Astrocyte of the spinal cord (primary cell): ENCODE measurements around the gene GAPT.

Experiments
- DNase-seq: peaks from one replicate; pipeline ENCODE4 v3.0.0; 2011; ENCODE audit warnings: low read depth, low spot score
- H3K4me3 ChIP-seq: 2 replicates; pipeline ENCODE4 v1.5.1; 2011; ENCODE audit warnings: low read depth, mild to moderate bottlenecking, low read length, moderate library complexity
- CTCF ChIP-seq: IDR thresholded peaks from 2 replicates; pipeline ENCODE4 v1.5.1; 2012; ENCODE audit warnings: low read depth, mild to moderate bottlenecking, low read length, inconsistent platforms
- in situ Hi-C: cut with HindIII; loops from 2 replicates; pipeline ENCODE4 v1.10.0; 2017; ENCODE audit warnings: low sequenced_read_pairs

Gene GAPT

GRCh38 chr5:58456026-58456425, 35.2 kb upstream of the GAPT start:
- in situ Hi-C loops = loop anchor here (25.0 kb wide), 2 partner anchors 669 to 969 kb away; partner anchors contain the start of gene ACTBL2
- H3K4me3 ChIP-seq = peak overlapping the region; percentile 90
- no peak for TF ChIP-seq CTCF
- peak; percentile 18 for DNase-seq

DNA sequence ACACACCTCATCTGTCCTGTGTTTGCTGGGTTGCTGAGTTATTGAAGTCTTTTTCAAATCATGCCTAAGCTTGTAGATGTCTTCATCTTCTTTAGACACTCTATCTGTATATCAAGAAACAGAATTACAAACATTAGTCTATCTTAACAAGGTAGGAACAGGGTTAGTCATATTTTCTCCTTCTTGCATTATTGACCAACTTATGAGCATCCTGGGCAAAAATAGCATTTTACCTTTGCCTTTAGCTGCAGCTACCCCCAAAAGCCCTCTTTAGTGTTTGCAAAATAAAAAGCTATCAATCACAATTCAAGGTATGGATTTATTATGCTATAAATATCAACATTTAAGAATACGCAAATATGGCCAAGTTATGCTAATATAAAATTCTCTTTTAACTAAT, 34.7 kb upstream of the GAPT start:
- in situ Hi-C loops = loop anchor here (25.0 kb wide), 2 partner anchors 669 to 969 kb away; partner anchors contain the start of gene ACTBL2
- TF ChIP-seq CTCF = no peak
- peak overlapping the region; percentile 90 for H3K4me3 ChIP-seq
- DNase-seq = peak; percentile 23

- in situ Hi-C loops = loop anchor here (25.0 kb wide), 2 partner anchors 670 to 970 kb away; partner anchors contain the start of gene ACTBL2
- H3K4me3 ChIP-seq = peak overlapping the region; percentile 90
- DNase-seq = peak; percentile 23
- no peak for TF ChIP-seq CTCF
Observed at GRCh38 chr5:58457050-58457449, 34.2 kb upstream of the GAPT start.

DNA sequence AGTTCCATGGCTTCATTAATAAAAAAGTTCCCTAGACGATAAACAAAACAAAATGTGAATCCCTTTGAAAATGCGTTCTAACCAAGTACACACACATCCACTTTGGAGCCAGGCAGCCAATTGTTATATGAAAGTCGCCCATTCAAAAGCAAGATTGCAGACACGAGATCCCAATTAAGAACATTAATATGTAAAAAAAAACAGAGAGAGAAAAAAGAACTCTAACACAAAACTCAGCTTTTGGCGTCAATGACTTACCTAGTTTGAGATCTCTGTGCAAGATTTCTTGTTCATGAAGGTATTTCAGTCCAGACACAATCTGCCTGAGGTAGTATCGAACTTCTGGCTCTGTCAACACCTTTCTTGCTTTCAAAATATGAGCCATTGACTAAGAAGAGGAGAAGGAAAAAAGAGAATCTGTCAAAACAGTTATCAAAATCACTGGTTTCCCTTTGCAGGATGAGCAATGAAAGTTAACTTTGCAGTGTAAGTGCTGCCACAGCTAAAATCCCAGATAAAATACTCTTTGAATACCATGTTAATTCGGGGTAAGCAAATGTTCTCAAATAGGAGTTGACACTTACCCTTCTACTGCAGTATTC, 33.0 kb upstream of the GAPT start:
- DNase-seq = peak; percentile 50
- H3K4me3 ChIP-seq = peak overlapping the region; percentile 90
- in situ Hi-C loops = loop anchor here (25.0 kb wide), 2 partner anchors 671 to 971 kb away; partner anchors contain the start of gene ACTBL2
- no peak for TF ChIP-seq CTCF

- peak; percentile 57 for DNase-seq
- peak overlapping the region; percentile 90 for H3K4me3 ChIP-seq
- in situ Hi-C loops = loop anchor here (25.0 kb wide), 2 partner anchors 671 to 971 kb away; partner anchors contain the start of gene ACTBL2
- no peak for TF ChIP-seq CTCF
Observed at GRCh38 chr5:58458743-58459145, 32.5 kb upstream of the GAPT start.

DNA sequence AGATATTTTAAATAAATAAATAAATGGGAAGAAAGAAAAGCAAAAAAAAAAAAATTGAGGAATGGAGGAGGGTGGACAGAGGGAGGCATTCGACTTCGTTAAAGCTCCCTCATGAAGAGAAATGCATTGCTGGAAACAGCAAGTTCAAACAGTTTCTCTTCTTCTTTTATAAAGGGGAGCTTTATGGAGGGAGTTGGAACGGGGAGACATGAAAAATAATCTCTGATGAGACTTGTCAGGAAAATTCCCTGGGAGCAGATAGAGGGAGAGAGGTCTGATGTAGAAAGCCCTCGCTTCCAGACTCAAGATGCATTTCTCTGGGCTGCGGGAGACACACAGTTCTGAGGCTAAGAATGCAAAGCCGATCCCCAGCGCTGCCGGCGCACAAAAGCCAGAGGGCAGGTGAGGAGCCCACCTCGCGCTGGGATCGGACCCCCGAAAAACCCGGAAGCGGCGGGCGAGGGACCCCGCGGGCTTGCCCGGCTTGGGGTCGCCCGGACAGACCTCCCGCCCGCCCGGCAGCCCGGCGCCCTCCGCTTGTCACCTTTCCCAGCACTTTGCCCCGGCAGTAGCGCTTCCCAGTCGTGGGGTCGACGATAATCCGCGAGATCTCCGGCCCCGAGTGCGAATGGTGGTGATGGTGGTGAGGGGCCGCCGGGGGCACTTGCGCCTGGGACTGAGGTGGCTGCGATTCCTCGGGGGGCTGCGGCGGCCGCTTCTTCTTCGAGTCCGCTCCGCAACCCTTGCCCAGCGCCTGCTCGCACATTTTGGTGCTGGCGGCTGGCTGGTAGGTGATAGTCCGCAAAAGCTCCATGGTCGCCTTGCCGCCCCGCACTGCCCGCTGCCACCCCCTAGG, 31.9 kb upstream of the GAPT start:
- DNase-seq = no peak
- H3K4me3 ChIP-seq = peak overlapping the region; percentile 90
- no peak for TF ChIP-seq CTCF
- in situ Hi-C loops = loop anchor here (25.0 kb wide), 2 partner anchors 672 to 972 kb away; partner anchors contain the start of gene ACTBL2
